Measurements from ENCODE around the gene CRACR2B. TPM values are rescaled to one million over a fixed set of nuclear protein-coding genes. Genes with fewer than 3 reads are reported as not detected.
A peak's percentile ranks its signal among the peaks of the same experiment; 100 is the strongest.

The CRACR2B gene
- total and polyA plus RNA-seq, 2 donors (not counting 1 experiment from before 2014, with no cell fraction given): 9.7 to 67.7 TPM

DNA sequence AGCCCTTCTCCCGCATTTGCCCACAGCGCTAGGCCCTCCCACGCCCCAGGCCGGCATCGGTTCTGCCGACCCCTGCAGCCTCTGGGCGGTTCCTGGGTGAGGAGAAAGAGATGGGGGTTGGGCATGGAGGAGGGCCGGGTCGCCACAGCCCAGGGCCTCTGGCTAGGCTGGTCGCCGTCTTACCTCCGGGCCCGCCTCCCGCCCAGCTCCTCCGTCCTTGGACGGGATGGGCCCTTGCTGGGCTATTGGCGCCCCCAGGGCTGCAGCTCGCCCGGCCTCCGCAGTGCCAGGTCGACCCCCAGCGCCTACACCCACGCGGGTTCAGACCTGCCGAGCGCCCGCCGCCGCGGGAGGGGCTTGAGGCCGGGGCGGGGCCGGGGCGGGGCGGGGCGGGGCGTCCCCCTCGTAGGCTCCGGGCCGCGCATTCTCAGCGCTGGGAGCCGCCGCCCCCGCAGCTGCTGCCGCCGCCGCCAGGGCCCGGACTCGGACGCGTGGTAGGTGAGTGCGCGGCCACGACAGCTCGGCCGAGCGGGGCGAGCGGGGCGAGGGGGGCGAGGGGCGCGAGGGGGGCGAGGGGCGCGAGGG is 4.9 kb downstream of the CRACR2B start, which contains the start of gene CD151:
Gene CD151, plus strand, starts transcription at position 424 of the 585 bp plus-strand sequence. CDS start 3,118 bp downstream, outside the sequence.
- H3K9me3 ChIP-seq (ENCODE audit: control extremely low read depth in 1 of 3, control insufficient read depth in 2 of 3, insufficient read depth in 1 of 3, low read length in 2 of 3): peaks cover 0 to 15% (median 0%) of the 10 kb centered on the region in 3 donors
- H3K4me1 Mint-ChIP-seq: peaks cover 46% of the 10 kb centered on the region
- POLR2A ChIA-PET: interaction anchor here (0.5 to 6.4 kb wide), 7 partner anchors 9 to 219 kb away, joined by 3 to 57 read pairs (median 4); partner anchors contain the start of genes PNPLA2, POLR2L and TSPAN4
- peak within 1 kb of the TSS in 4 of 5 experiments; percentile 31 to 58 (median 54) for H3K4me3 ChIP-seq (ENCODE audit: control extremely low read depth in 1 of 5, extremely low read depth in 1 of 5, insufficient read depth in 1 of 5, low read depth in 2 of 5, low read length in 4 of 5)
- peak within 1 kb of the TSS; percentile 49 for H2AFZ ChIP-seq (ENCODE audit: insufficient read depth, low read depth, low read length, poor library complexity, severe bottlenecking)
- H3K27ac ChIP-seq (ENCODE audit: low read length in 2 of 2): no peak within 1 kb of the TSS
- CTCF ChIA-PET: interaction anchor here (1.1 to 2.1 kb wide), 2 partner anchors 11 to 56 kb away, joined by 3 to 6 read pairs; partner anchors contain the start of gene TSPAN4
- peaks cover 0 to 3% of the 10 kb centered on the region in 2 experiments for H3K36me3 ChIP-seq (replicated peaks in 1 of 2; ENCODE audit: control extremely low read depth in 1 of 2, control insufficient read depth in 1 of 2, extremely low read depth in 1 of 2, insufficient read depth in 2 of 2, low read length in 1 of 2)
- peaks cover 7% of the 10 kb centered on the region for H3K27me3 Mint-ChIP-seq
- peaks cover 58% of the 10 kb centered on the region for H4K20me1 ChIP-seq (ENCODE audit: control insufficient read depth, insufficient read depth, low read length, poor library complexity, severe bottlenecking)
- H3K9ac ChIP-seq (ENCODE audit: low read length): peak within 1 kb of the TSS; percentile 51
- no peak for TF ChIP-seq EZH2 (IDR thresholded peaks at IDR 0.05; ENCODE audit: borderline replicate concordance, insufficient read depth, low read depth, low read length, poor library complexity, severe bottlenecking)
- no peak for TF ChIP-seq CTCF (IDR thresholded peaks at IDR 0.05)
- intact Hi-C loops (cut with micrococcal nuclease): loop anchor here (1.0 kb wide), 1 partner anchor 10 kb away; the partner anchor contains the start of genes POLR2L and TSPAN4
- peaks cover 56 to 64% of the 10 kb centered on the region in 2 donors for H3K4me1 ChIP-seq (ENCODE audit: control insufficient read depth in 2 of 2, insufficient read depth in 2 of 2, low read length in 2 of 2)
- WGBS (ENCODE audit: insufficient coverage): 4% methylated on average over 63 of the region's 67 CpGs
- H3K4me3 Mint-ChIP-seq: peak within 1 kb of the TSS; percentile 71
- ATAC-seq (ENCODE audit: low read depth) (peak; percentile 60), DNase-seq (peak; percentile 78)
- no peaks in the 10 kb centered on the region for H3K9me3 Mint-ChIP-seq (ENCODE audit: insufficient read depth)
- H3K79me2 ChIP-seq (ENCODE audit: control insufficient read depth, insufficient read depth, low read length): no peaks in the 10 kb centered on the region
- H3K27ac Mint-ChIP-seq: no peak within 1 kb of the TSS
- peak within 1 kb of the TSS; percentile 88 for H3K4me2 ChIP-seq (replicated peaks; ENCODE audit: low read depth, low read length, poor library complexity, severe bottlenecking)
- peaks cover 0 to 62% (median 20%) of the 10 kb centered on the region in 4 experiments for H3K27me3 ChIP-seq (replicated peaks in 1 of 4; ENCODE audit: control extremely low read depth in 1 of 4, control insufficient read depth in 3 of 4, insufficient read depth in 4 of 4, low read length in 3 of 4)
